GM19372 (cell line): Measurements from ENCODE around the gene GNAO1.

ENCODE experiments used
- ATAC-seq: cut with Tn5 transposase; IDR thresholded peaks from one replicate; pipeline ENCODE4 v1.9.1; 2021; ENCODE audit warnings: mild to moderate bottlenecking, low read depth, moderate library complexity; ENCODE audit not compliant: unreplicated experiment

Gene GNAO1

DNA sequence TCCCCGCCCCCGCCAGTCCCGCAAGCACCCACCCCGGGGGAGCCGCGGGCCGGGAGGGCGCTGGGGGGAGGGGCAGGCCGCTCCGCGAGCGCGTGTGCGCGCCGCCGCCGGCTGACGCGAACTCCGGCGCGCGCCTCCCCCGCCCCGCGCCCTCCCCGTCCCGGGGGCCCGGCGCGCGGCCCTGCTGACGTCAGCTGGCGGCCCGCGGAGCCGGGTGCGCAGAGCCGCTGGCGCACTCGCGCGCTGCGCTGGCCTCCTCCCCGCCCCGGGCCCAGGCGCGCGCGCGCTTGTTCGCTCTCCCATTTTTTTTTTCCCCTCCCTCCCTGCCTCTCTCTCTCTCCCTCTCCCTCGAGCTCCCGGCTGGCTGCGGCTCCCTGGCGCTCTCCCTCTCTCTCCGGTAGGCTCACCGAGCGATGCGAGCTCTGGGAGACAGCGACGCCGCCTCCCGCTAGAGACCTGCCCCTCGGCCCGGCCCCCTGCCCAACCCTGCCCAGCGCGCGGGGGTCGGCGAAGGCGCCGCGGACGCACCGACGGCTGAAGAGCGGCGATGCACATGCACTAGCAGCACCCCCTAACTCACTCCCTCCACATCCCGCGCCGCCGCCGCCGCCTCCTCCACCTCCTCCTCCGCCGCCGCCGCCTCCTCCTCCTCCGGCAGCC, at the start of gene GNAO1:
Gene GNAO1 (plus strand): TSS at position 334 of the 660 bp plus-strand sequence. CDS start 747 bp downstream, outside the sequence.
- peak; percentile 77 for ATAC-seq

DNA sequence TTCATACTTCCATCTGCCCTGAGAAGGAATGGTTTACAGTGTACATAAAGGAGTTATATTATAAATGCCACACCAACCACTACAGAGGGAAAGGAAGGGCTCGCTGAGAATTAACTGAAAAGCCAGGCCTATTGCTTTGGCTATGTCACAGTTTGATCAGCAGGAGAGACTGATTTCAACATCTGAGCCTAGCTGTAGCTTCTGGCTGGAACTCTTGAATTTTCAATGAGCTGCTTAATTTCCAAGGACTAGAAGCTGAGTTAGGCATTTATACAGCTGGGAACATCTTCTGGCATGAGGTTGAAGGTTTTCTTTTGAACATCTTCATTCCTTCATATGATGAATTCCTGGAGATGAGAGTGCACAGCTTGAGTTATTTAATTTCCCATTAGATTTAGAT, 47.6 kb upstream of the GNAO1 start:
- ATAC-seq, result no peak

DNA sequence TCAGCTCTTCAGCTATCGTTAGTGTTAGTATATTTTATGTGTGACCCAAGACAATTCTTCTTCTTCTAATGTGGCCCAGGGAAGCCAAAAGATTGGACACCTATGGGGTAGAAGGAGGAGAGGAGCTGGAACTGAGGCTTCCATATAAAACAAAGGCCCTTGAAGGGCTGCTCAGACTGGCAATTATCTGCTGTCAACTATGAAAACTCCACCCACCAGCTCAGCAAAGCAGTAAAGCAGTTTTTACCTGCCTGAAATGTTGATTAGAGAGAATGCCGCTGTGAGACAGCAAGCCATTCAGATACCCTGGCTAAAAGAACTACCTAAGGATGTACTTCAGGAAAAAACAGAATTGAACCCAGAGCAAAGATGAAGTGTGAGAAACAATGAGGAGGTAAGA, 45.9 kb upstream of the GNAO1 start:
- no peak for ATAC-seq

DNA sequence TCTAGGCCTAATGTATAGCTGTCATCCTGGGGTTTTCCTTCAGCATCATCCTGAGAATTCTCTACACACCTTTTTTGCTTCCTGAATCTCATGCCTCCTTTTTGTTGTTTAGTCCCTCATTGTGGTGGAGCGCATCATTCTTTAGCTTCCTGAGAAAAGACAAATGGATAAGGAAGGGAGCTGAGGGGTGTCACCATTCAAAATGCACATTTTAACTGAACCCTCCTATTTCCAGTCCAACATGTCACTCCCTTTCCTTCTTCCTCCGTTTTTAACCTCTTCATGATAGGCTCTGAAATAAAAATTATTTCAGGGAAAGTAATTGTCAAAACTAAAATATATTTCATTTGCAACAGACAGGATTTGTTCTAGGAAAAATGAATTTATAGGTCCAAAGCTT, 39.7 kb upstream of the GNAO1 start:
- no peak for ATAC-seq

DNA sequence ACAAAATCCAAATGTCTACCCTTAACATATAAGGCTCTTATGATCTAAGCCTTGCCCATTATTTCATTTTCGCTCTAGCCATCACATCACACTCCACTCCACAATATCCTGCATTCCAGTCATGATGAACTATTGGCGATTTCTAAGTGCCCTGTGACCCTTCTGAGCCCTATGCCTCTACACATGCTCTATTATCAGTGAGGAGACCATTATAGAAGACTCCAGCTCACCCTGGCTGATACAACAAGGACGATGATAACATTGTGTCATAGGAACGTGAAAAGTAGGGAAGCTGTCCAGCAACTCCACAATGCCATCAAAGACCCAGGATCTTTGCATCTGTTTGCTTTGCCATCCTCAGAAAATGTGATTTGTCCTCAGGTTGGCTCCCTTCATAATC, 29.6 kb upstream of the GNAO1 start:
- no peak for ATAC-seq

DNA sequence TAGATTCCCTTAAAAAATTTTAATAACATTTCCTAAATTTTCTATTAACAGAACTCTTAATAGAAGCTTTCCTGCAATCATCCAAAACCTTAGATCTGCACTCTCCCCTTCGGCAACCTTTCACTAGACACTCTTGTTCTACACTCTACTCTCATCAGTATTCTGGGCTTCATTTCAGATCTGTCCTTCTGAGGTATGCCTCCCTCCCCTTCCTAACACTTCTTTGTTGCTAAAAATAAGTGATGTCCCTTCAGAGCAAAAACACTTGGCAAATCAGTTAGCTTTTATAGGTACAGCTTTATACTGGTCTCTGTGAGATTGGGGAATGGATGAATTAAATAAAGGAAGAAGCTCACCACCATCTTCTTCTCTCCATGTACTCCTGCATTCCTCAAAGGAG, 28.2 kb upstream of the GNAO1 start:
- no peak for ATAC-seq

DNA sequence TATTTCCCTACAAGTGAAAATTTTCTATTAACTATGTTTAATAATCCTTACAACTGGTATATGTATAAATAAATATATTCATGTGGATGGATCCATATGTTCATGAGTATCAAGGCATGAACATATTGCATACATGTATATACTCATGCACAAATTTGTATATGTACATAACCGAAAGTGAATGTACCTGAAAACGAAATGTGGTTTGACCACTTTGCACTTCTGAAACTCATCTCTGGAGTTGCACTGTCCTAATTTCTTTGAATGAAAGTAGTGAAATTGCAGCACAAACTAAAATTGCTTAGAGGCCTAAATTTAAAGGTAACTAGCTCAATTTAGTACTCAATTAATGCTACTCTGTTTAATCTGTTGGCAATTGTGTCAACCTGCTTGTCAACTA, 27.4 kb upstream of the GNAO1 start:
- ATAC-seq, result no peak

DNA sequence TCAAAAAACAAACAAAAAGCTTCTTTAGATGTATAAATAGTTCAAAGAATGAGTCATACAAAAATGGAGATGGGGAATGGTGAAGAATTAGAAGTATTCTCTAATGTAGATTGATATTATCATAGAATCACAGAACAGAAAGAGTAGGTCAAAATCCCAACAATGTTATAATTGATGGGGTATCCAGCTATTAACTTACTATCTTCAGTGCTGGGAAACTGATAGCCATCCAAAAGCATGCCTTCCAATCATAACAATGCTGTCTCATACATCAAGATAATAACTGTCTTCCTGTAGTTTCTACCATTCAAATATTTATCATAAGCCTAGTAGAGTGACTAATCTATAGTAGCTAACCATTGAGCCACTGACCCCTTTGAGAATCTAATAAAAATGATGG, 26.7 kb upstream of the GNAO1 start:
- no peak for ATAC-seq

DNA sequence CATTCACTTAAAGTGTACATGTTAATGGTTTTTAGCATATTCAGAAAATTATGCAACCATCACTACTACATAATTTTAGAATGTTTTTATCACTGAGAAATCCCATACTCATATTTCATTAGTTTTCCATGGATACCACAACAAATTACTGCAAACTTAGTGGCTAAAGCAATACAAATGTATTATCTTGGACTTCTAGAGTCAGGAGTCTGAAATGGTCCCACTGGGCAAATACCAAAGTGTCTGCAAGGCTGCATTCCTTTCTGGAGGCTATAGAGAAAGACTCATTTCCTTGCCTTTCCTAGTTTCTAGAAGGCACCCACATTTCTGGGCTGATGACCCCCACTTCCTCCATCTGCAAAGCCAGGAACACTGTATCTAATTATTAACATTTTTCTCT, 16.9 kb upstream of the GNAO1 start:
- ATAC-seq, result no peak

DNA sequence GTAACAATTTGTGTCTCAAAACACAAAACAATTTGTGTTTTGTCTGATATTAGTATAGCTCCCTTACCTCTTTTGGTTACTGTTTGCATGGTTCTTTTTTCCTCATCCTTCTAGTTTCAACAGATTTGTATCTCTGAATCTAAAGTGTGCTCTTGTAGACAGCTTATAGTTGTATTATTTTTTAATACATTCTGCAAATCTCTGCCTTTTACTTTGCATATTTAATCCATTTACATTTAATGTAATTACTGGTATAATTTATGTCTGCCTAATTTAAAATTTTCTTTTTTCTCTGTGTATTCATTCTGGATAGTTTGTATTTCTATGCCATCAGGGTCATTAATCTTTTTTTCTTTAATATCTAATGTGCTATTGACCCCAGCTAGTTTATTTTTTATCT, 9.9 kb upstream of the GNAO1 start:
- ATAC-seq, result no peak

DNA sequence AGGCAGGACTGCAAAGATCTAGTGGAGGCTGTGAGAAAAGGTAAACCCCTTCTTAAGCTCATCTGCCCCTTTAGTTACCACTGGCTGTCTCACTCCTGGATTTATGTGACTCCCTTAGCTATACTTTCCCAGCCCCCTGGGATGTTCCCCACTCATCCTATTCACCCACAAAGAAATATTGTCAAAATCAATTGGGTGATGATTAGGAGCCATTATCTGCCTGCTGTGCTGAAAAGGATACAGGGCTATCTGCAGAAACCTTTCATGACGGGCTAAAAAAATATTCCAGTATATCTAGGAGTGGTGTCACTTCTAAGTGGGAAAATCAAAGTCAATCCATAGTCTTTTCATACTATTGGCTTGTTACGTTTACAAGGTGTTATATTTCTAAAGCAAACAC, 8.0 kb upstream of the GNAO1 start:
- ATAC-seq, result no peak

DNA sequence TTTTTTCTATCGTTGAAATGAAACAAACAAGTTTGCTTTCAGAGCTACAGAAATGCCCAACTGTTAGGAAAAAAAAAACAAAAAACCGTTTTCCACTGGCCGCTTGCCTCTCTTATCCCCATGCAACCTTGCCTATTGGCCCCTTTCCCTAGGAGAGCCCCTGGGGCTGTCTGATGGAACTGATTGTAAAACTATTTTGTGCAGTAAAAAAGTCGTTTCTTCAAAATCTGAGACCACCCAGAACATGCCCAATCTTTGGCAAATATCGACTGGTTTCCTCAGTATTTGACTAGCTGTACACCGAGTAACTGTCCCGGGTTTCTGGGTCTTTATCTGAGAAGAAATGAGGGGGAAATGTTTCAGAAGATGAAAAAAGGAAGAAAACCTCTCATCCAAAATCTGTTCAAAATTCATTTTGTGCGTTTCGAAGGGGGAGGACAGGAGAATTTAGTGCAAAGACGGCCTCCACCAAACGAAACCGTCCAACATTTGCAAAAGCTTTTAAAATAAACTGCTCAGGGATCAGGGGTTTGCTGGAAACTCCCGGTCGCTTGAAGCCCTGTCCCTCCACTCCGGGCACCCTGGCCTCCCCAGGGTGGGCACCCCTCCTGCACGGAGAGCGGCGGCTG, 1.1 kb upstream of the GNAO1 start:
- no peak for ATAC-seq

DNA sequence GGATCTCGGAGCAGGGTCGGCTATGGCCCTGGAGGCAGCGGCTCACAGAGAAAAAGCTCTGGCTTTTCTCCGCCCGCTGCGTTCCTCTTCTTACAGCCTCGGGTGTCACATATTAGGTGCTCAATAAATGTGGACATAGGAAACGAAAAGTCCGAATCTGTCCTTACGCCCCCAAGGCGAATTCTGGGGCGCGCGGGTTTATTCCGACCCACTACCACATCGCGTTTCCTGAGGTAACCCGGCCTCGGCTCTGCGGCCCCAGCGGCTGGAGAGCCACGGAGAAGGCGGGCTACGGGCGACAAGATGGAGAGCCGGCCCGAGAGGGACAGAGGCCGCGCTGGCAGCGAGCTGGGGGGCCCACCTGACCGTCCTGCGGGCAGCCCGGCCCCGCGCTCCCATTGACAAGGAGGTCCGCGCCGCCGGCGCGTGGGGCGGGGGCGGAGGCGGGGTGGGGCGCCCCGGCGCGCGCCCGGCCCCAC, 573 bp upstream of the GNAO1 start:
- peak; percentile 38 for ATAC-seq

DNA sequence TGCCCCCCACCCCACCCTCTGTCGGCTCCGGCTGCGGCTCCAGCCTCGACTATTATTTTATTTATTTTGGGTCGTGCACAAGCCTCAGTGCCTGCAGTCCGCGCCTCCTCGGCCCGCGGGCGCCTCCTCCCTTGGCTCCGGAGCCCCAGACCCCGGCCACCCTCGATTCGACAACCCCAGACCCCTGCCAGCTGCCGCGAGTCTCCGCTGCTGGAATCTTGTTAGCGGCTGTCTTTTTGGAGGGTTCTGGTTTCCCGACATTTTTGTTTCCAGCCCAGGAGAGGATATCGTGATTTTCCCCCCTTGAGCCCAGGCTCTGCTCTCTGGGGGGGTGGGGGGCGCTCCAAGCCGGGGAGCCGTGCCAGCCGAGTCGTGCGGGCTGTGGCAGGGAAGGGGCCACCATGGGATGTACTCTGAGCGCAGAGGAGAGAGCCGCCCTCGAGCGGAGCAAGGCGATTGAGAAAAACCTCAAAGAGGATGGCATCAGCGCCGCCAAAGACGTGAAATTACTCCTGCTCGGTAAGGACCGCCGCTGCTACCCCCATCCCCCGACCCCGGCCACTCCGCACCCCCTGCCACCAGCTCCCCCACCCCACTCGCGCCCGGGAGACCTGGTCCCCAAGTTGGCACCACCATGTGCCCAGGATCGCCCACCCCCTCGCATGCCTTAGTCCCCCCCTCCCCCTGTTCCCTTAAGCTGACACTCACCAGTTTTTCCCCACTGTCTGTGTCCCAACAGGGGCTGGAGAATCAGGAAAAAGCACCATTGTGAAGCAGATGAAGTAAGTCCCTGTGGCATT, 746 bp downstream of the GNAO1 start:
- ATAC-seq, result no peak

DNA sequence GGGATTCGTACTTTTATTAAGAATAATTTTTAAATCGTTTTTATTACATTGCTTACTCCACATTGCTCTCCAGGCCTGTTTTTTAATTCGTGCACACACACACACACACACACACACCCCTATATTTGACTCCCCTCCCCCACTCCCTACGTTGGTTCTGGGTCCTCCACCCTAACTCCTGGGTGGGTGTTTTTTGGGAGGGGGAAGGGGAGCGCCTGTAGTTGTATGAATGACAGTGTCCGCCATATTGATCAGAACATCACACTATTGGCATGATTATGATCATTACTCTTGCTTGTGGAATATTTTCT, 1.3 kb downstream of the GNAO1 start:
- ATAC-seq, result no peak

DNA sequence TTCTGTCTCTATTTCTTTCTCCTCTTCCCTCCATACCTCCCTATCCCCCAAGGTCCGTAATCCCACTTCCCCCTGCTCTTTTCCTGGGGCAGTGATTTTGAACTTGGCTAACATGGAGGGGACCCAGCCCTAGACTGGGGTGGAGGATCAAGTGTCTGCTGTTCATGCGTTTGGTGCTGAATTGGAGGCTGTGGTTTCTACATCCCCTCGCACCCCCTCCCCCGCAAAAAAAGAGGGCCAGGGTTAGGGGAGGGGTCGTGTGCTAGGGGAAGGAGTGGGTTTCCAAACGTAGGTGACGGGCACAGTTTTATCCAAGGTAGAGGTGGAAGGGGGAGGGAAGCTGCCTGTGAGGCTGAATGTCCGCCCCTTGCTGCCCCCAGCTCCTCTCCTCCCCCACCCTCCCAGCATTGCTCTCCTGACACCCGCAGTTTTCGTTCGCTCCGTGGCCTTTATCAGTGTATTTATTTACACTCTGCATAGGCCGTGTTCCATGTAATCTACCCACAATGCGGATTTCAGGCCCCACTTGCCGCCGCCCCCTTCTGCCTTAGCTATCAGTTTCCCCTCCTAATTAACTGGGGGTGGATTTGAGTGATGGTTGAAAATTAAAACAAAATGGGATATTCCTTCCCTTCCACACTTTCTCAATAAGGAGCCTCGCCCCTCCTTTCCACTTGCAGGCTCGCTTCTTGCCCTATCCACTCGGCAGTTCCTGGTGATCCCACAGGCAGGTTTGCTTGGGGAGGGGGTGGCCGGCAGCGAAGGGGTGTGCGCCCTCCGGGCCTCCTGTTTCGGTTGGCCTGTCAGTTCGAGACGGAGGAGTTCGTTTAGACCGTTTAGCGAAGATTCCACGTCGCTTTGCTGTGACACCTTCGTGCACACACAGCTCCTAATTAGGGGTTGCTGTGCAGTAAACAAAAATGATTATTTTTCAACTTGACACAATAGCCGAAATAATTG, 2.0 kb downstream of the GNAO1 start:
- ATAC-seq, result no peak

DNA sequence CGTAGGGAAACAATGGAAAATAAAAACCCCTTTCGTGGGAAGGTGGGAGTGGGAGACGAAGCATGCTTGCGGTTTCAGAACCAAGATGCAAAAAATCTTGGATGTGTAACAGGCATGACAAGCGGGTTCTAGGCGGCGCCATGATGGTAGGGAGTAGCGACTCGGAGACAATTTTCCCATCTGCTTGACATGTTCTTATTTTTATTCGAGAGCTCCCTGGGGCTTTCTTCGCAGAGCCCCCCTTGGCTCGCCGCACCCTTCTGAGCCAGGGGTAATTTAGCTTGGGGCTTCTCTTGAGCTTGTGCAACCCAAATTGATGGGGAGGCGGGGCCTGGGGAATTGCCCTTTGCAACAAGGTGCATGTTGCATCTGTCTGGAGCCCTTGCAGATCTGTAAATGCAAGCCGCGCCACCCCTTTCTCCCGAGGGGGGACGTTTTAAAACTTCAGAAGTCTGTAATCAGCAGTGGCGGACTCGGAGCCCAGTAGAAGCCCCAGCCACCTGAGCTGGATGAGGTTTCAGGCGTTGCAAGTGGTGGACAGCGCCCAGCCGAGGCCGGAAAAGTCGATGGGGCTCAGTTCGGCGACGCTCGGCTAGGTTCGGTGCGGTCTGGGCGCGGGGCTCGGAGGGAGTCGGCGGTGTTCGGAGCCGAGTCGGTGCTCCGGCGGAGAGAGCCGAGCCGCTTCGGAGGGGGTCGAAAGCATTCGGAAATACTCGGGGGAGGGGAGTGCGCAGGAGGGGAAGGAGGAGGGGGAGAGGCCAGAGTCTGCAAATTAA, 2.9 kb downstream of the GNAO1 start:
- no peak for ATAC-seq

DNA sequence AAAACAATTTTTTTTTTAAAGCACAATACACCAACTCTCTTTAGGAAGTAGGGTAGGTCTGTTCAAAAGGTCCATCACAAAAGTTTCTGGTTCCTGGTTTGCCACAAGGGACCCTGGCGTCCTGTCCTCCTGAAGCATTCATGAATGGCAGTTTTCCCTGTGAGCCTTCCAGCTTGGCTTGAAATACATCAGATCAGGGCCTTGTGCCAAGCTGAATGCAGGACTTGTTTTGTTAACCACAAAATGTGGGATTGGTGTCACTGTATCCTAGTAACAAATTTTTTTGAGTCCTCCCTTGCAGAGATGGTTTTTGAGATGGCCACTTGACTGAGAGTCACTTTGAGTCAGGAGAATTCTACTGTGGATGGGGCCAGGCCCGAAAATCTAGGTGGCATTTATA, 3.9 kb downstream of the GNAO1 start:
- ATAC-seq, result no peak

DNA sequence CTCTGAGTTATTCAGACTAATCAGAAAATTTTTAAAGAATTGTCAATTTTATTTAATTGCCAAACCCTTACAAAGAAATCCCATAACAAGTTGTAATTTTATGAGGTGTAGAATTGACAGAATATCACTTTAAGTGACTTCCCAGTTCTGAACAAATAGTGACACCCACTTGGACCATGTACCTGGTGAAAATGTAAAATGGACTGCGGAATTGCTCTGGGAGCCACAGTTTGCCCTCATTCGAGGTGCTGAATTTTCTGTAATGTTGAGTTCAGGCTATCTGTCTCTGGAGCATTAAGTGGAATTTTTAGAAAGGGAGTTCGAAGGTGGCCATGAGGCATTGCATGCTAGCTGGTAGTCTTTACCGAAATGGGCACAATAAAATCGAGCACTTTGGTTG, 5.1 kb downstream of the GNAO1 start:
- ATAC-seq, result no peak
